Measurements from ENCODE around the gene CCR5. TPM values are rescaled to one million over a fixed set of nuclear protein-coding genes. Genes with fewer than 3 reads are reported as not detected.

The CCR5 gene
- total RNA-seq, 1 experiment from 2014 or later, result not detected

GRCh38 chr3:46374755-46375154 is 4.0 kb downstream of the CCR5 start:
- ChIA-PET CTCF (no interaction called here), POLR2A (no interaction called here), RAD21 (ENCODE audit: low non-redundant PET in 1 of 2, low total read pairs in 2 of 2, uncharacterized antibody in 2 of 2, unreplicated experiment in 2 of 2) (no interaction called here)
- Histone ChIP-seq H3K4me3 (replicated peaks in 1 of 2; ENCODE audit: low read depth in 1 of 2, low read length in 2 of 2) (no peak overlapping the region), H3K79me2 (ENCODE audit: insufficient read depth, low read length) (no peaks in the 10 kb centered on the region), H3K9ac (ENCODE audit: low read length) (no peak overlapping the region), H3K9me3 (ENCODE audit: control insufficient read depth in 1 of 2, insufficient read depth in 1 of 2, low read depth in 1 of 2, low read length in 2 of 2) (no peaks in the 10 kb centered on the region), H2AFZ (ENCODE audit: low read depth, low read length, poor library complexity, severe bottlenecking) (no peak overlapping the region), H3K4me1 (ENCODE audit: control insufficient read depth in 1 of 2, insufficient read depth in 2 of 2, low read length in 2 of 2) (peaks cover 0 to 3% of the 10 kb centered on the region in 2 experiments; a peak in 1 of 4 replicates), H3K27ac (ENCODE audit: low read depth, low read length) (no peak overlapping the region), H3K9me2 (ENCODE audit: insufficient read depth) (no peaks in the 10 kb centered on the region), H3K4me2 (ENCODE audit: low read length) (no peak overlapping the region), H4K20me1 (ENCODE audit: insufficient read depth) (no peaks in the 10 kb centered on the region), H3K36me3 (ENCODE audit: control insufficient read depth in 1 of 2, insufficient read depth in 2 of 2, low read length in 2 of 2) (no peaks in the 10 kb centered on the region), H3K27me3 (ENCODE audit: insufficient read depth, low read length) (peaks cover 55% of the 10 kb centered on the region)
- no TSS peak for BruUV-seq (replicated peaks)
- ATAC-seq (no peak), DNase-seq (ENCODE audit: low read depth, low spot score) (no peak)
- intact Hi-C loops (cut with micrococcal nuclease), result loop anchor here (5.0 to 10.0 kb wide), 2 partner anchors 297 to 610 kb away; no protein-coding TSS in a partner anchor
- TF ChIP-seq SP1 (IDR thresholded peaks at IDR 0.05; ENCODE audit: low read depth), result no peak
- TF ChIP-seq FOSL1 (IDR thresholded peaks at IDR 0.05; ENCODE audit: low read depth), result no peak

- no TSS peak for BruUV-seq (replicated peaks)
- H3K36me3 ChIP-seq (ENCODE audit: control insufficient read depth in 1 of 2, insufficient read depth in 2 of 2, low read length in 2 of 2), result no peaks in the 10 kb centered on the region
- RAD21 ChIA-PET (ENCODE audit: low non-redundant PET in 1 of 2, low total read pairs in 2 of 2, uncharacterized antibody in 2 of 2, unreplicated experiment in 2 of 2), result no interaction called here
- H3K4me1 ChIP-seq (ENCODE audit: control insufficient read depth in 1 of 2, insufficient read depth in 2 of 2, low read length in 2 of 2), result peaks cover 0 to 3% of the 10 kb centered on the region in 2 experiments; a peak in 1 of 4 replicates
- H2AFZ ChIP-seq (ENCODE audit: low read depth, low read length, poor library complexity, severe bottlenecking), result no peak overlapping the region
- intact Hi-C loops (cut with micrococcal nuclease), result loop anchor here (5.0 to 10.0 kb wide), 2 partner anchors 298 to 610 kb away; no protein-coding TSS in a partner anchor
- no peaks in the 10 kb centered on the region for H4K20me1 ChIP-seq (ENCODE audit: insufficient read depth)
- DNase-seq (ENCODE audit: low read depth, low spot score), result no peak
- no peak for ATAC-seq
- H3K4me2 ChIP-seq (ENCODE audit: low read length), result no peak overlapping the region
- POLR2A ChIA-PET, result no interaction called here
- no peaks in the 10 kb centered on the region for H3K9me3 ChIP-seq (ENCODE audit: control insufficient read depth in 1 of 2, insufficient read depth in 1 of 2, low read depth in 1 of 2, low read length in 2 of 2)
- no peak overlapping the region for H3K4me3 ChIP-seq (replicated peaks in 1 of 2; ENCODE audit: low read depth in 1 of 2, low read length in 2 of 2)
- no peaks in the 10 kb centered on the region for H3K9me2 ChIP-seq (ENCODE audit: insufficient read depth)
- no peak overlapping the region for H3K9ac ChIP-seq (ENCODE audit: low read length)
- no peak overlapping the region for H3K27ac ChIP-seq (ENCODE audit: low read depth, low read length)
- H3K27me3 ChIP-seq (ENCODE audit: insufficient read depth, low read length), result peaks cover 50% of the 10 kb centered on the region
- H3K79me2 ChIP-seq (ENCODE audit: insufficient read depth, low read length), result no peaks in the 10 kb centered on the region
- CTCF ChIA-PET, result no interaction called here
- TF ChIP-seq ZBTB33 (IDR thresholded peaks at IDR 0.05; ENCODE audit: extremely low read depth, insufficient replicate concordance, low read length) (no peak), CTCF (IDR thresholded peaks at IDR 0.05 in 2 of 3, conservative IDR thresholded peaks at IDR 0.05 in 1 of 3; ENCODE audit: borderline replicate concordance in 1 of 3, insufficient read depth in 1 of 3, low read depth in 2 of 3, low read length in 2 of 3) (no peak), EZH2 (IDR thresholded peaks at IDR 0.05) (no peak), REST (IDR thresholded peaks at IDR 0.05; ENCODE audit: low read depth) (no peak), JUND (IDR thresholded peaks at IDR 0.05) (no peak), SIN3A (IDR thresholded peaks at IDR 0.05; ENCODE audit: low read depth) (no peak), EGR1 (IDR thresholded peaks at IDR 0.05; ENCODE audit: low read depth) (no peak), CBX3 (IDR thresholded peaks at IDR 0.05; ENCODE audit: low read depth) (no peak), YY1 (IDR thresholded peaks at IDR 0.05; ENCODE audit: extremely low read depth, insufficient replicate concordance, low read depth, low read length) (no peak), POLR2AphosphoS5 (IDR thresholded peaks at IDR 0.05; ENCODE audit: low read depth, low read length) (no peak), POLR2A (IDR thresholded peaks at IDR 0.05; ENCODE audit: borderline replicate concordance, extremely low read depth, insufficient read depth, insufficient read length) (no peak), ATF3 (IDR thresholded peaks at IDR 0.05) (no peak)
Observed at GRCh38 chr3:46375218-46375617, 4.5 kb downstream of the CCR5 start.

Data from HCT116 (cell line).